HG03097 (cell line): ENCODE measurements around the gene AP1B1.
"Not testable (repeated sequence)": the region's sequence is repeated elsewhere in the genome, so short reads cannot be mapped to it uniquely, and the experiment has no call there.

Experiments
- ATAC-seq: cut with Tn5 transposase; IDR thresholded peaks from one replicate; pipeline ENCODE4 v1.9.1; 2021; ENCODE audit not compliant: unreplicated experiment, low FRiP score

AP1B1 gene

GRCh38 chr22:29352778-29353177 lies 35.6 kb downstream of the AP1B1 start:
- ATAC-seq = no peak

GRCh38 chr22:29351891-29352290 lies 36.5 kb downstream of the AP1B1 start:
- no peak for ATAC-seq

- no peak for ATAC-seq
Observed at GRCh38 chr22:29351042-29351441, 37.3 kb downstream of the AP1B1 start.

- ATAC-seq = no peak
Observed at GRCh38 chr22:29348956-29349355, 39.4 kb downstream of the AP1B1 start.

GRCh38 chr22:29348041-29348440 lies 40.3 kb downstream of the AP1B1 start:
- no peak for ATAC-seq

GRCh38 chr22:29346659-29347058 lies 41.7 kb downstream of the AP1B1 start:
- no peak for ATAC-seq

- no peak for ATAC-seq
Observed at GRCh38 chr22:29345932-29346331, 42.4 kb downstream of the AP1B1 start.

- not testable (repeated sequence) for ATAC-seq
Observed at GRCh38 chr22:29344889-29345288, 43.5 kb downstream of the AP1B1 start.

GRCh38 chr22:29344137-29344536 lies 44.2 kb downstream of the AP1B1 start:
- ATAC-seq = no peak

- no peak for ATAC-seq
Observed at GRCh38 chr22:29343313-29343805, 45.0 kb downstream of the AP1B1 start.

GRCh38 chr22:29342577-29343312 lies 45.6 kb downstream of the AP1B1 start:
- ATAC-seq = no peak

GRCh38 chr22:29342177-29342576 lies 46.2 kb downstream of the AP1B1 start:
- ATAC-seq = no peak

- ATAC-seq = no peak
Observed at GRCh38 chr22:29341849-29342127, 46.6 kb downstream of the AP1B1 start.

- no peak for ATAC-seq
Observed at GRCh38 chr22:29341056-29341848, 47.1 kb downstream of the AP1B1 start.

- no peak for ATAC-seq
Observed at GRCh38 chr22:29340566-29340965, 47.8 kb downstream of the AP1B1 start.

GRCh38 chr22:29339381-29340235 lies 48.8 kb downstream of the AP1B1 start:
- no peak for ATAC-seq

GRCh38 chr22:29338398-29338797 lies 50.0 kb downstream of the AP1B1 start:
- no peak for ATAC-seq

- no peak for ATAC-seq
Observed at GRCh38 chr22:29337631-29338284, 50.6 kb downstream of the AP1B1 start.

- no peak for ATAC-seq
Observed at GRCh38 chr22:29336751-29337490, 51.4 kb downstream of the AP1B1 start.

- no peak for ATAC-seq
Observed at GRCh38 chr22:29335656-29336055, 52.7 kb downstream of the AP1B1 start.
